IgD-negative memory B cell (primary cell): ENCODE data around the gene AKAP14. TPM values are rescaled to one million over a fixed set of nuclear protein-coding genes. Genes with fewer than 3 reads are reported as not detected.
A peak's percentile ranks its signal among the peaks of the same experiment; 100 is the strongest.
"Not testable (repeated sequence)": the region's sequence is repeated elsewhere in the genome, so short reads cannot be mapped to it uniquely, and the experiment has no call there.

ENCODE experiments used
- H3K27ac Mint-ChIP-seq, 3 donors: one replicate each; pipeline ENCODE4 v1.8.0; 2020 to 2022; ENCODE audit warnings: mild to moderate bottlenecking in 3 of 3, mixed read lengths in 3 of 3, moderate library complexity in 1 of 3
- H3K27me3 Mint-ChIP-seq: one replicate; pipeline ENCODE4 v1.8.0; 2021; ENCODE audit warnings: mixed read lengths
- H3K36me3 Mint-ChIP-seq: one replicate; pipeline ENCODE4 v1.8.0; 2020; ENCODE audit warnings: mild to moderate bottlenecking, mixed read lengths
- H3K4me1 Mint-ChIP-seq, 3 donors: one replicate each; pipeline ENCODE4 v1.8.0; 2020 to 2022; ENCODE audit warnings: mixed read lengths in 3 of 3, mild to moderate bottlenecking in 1 of 3
- H3K4me3 Mint-ChIP-seq, 4 donors: one replicate each; pipeline ENCODE4 v1.8.0; 2020 to 2022; ENCODE audit warnings: mild to moderate bottlenecking in 4 of 4, mixed read lengths in 4 of 4, moderate library complexity in 3 of 4
- H3K9me3 Mint-ChIP-seq, 3 donors: one replicate each; pipeline ENCODE4 v1.8.0; 2020 to 2021; ENCODE audit warnings: mixed read lengths in 3 of 3, mild to moderate bottlenecking in 1 of 3
- polyA plus RNA-seq: library from polyadenylated mRNA; unstranded; fragments of 300-500 nt; fragmentation: Illumina TruSeq; gene quantifications from one replicate; pipeline ENCODE4 v1.2.3, GENCODE V29; 2021

Gene AKAP14
- polyA plus RNA-seq, 1 donor from 2014 or later, result not detected

DNA sequence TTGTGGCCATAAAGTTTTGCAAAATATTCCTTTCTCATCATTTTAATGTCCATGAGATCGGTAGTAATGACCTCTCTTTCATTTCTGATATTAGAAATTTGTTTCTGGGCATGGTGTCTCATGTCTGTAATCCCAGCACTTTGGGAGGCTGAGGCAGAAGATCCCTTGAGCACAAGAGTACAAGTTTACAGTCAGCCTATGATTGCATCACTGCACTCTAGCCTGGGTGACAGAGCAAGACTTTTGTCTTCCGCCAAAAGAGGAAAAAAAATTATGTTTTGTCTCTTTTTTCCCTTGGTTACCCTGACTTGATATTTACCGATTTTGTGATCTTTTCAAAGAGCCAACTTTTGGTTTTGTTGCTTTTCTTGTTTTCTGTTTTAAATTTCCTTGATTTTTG lies 58.7 kb downstream of the AKAP14 start:
- Mint-ChIP-seq H3K27me3 (peaks cover 22% of the 10 kb centered on the region), H3K4me3 (no peak overlapping the region), H3K36me3 (no peaks in the 10 kb centered on the region), H3K27ac (no peak overlapping the region), H3K4me1 (no peaks in the 10 kb centered on the region), H3K9me3 (peaks cover 0 to 2% (median 0%) of the 10 kb centered on the region in 3 donors)

DNA sequence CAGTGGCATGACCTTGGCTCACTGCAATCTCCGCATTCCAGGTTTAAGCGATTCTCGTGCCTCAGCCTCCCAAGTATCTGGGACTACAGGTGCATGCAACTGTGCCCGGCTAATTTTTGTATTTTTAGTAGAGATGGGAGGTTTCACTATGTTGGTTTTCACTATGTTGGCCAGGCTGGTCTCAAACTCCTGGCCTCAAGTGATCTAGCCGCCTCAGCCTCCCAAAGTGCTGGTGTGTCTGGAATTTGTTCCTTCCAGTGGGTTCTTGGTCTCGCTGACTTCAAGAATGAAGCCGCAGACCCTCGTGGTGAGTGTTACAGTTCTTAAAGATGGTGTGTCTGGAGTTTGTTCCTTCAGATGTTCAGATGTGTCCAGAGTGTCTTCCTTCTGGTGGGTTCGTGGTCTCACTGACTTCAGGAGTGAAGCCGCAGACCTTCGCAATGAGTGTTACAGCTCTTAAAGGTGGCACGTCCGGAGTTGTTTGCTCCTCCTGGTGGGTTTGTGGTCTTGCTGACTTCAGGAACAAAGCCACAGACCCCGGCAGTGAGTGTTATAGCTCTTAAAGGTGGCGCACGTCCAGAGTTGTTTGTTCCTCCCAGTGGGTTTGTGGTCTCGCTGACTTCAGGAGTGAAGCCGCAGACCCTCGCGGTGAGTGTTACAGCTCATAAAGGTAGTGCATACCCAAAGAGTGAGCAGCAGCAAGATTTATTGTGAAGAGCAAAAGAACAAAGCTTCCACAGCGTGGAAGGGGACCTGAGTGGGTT lies 60.3 kb downstream of the AKAP14 start:
- H3K4me3 Mint-ChIP-seq, result peak overlapping the region in 1 of 4 donors; percentile 3
- not testable (repeated sequence) for H3K36me3 Mint-ChIP-seq, H3K9me3 Mint-ChIP-seq, H3K4me1 Mint-ChIP-seq
- H3K27me3 Mint-ChIP-seq, result peaks cover 37% of the 10 kb centered on the region
- H3K27ac Mint-ChIP-seq, result peak overlapping the region in 1 of 3 donors; percentile 34

- peaks cover 0 to 2% (median 0%) of the 10 kb centered on the region in 3 donors for H3K9me3 Mint-ChIP-seq
- peaks cover 40% of the 10 kb centered on the region for H3K27me3 Mint-ChIP-seq
- no peaks in the 10 kb centered on the region for H3K36me3 Mint-ChIP-seq
- no peak overlapping the region for H3K27ac Mint-ChIP-seq
- H3K4me1 Mint-ChIP-seq, result no peaks in the 10 kb centered on the region
- H3K4me3 Mint-ChIP-seq, result no peak overlapping the region
Observed at GRCh38 chrX:119960625-119961024, 64.9 kb downstream of the AKAP14 start.

GRCh38 chrX:119966837-119967236 lies 71.1 kb downstream of the AKAP14 start:
- not testable (repeated sequence) for H3K9me3 Mint-ChIP-seq, H3K4me1 Mint-ChIP-seq, H3K27me3 Mint-ChIP-seq, H3K4me3 Mint-ChIP-seq, H3K36me3 Mint-ChIP-seq, H3K27ac Mint-ChIP-seq

Other genes starting within 250 kb of the AKAP14 start
- gene SEPTIN6, start 202.7 kb upstream of the AKAP14 start, polyA plus RNA-seq, result 241 TPM
- 36.1 TPM for gene SOWAHD, start 137.3 kb upstream of the AKAP14 start, polyA plus RNA-seq
- 4,549 TPM for gene RPL39, start 104.3 kb upstream of the AKAP14 start, polyA plus RNA-seq
- 12.4 TPM for gene UPF3B, start 42.9 kb upstream of the AKAP14 start, polyA plus RNA-seq
- gene RNF113A, start 24.2 kb upstream of the AKAP14 start, polyA plus RNA-seq, result 66.2 TPM
- 249 TPM for gene NDUFA1, start 24.1 kb upstream of the AKAP14 start, polyA plus RNA-seq
- 5.4 TPM for gene NKAP, start 47.9 kb downstream of the AKAP14 start, polyA plus RNA-seq
- gene RHOXF2B, start 181.8 kb downstream of the AKAP14 start, polyA plus RNA-seq, result not detected
- gene RHOXF1, start 220.0 kb downstream of the AKAP14 start, polyA plus RNA-seq, result not detected